HG02840 (cell line): ENCODE measurements around the gene SFT2D3.

Source experiments
- ATAC-seq: cut with Tn5 transposase; IDR thresholded peaks from one replicate; pipeline ENCODE4 v1.9.1; 2021; ENCODE audit warnings: mild to moderate bottlenecking, moderate library complexity, moderate number of reproducible peaks; ENCODE audit not compliant: unreplicated experiment, low FRiP score

SFT2D3 gene

GRCh38 chr2:127664065-127664894 is 37.0 kb upstream of the SFT2D3 start:
- no peak for ATAC-seq

- ATAC-seq, result no peak
These were observed 36.4 kb upstream of the SFT2D3 start for GRCh38 chr2:127664895-127665225.

DNA sequence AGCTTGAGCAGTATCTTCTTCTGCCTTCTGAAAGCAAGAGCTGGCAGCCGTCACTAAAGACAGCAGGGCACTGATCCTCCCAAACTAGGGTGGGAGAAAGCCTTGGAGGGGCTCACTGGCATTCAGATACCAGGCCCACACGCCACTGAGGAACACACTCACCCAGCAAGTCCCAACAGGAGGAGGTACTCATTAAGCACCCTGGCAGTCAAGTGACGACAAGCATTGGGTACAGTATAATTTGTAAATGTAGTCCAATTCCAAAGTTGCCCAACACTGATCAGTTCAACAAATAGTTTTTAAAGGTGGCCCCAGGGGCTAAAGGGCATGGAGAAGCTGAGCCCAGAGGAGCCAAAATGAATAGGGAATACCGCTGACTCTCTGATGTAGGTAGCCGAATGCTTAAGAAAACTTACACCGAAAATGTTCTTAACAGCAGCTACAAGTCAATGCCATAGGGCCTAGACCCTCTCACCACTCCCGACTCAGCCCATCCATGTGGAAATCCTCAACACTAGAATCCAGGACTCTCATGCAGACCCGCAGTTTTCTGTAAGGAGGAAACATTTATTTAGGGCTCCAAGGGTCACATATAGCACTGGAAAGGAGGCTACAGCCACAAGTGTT is 35.9 kb upstream of the SFT2D3 start:
- ATAC-seq, result no peak

- no peak for ATAC-seq
These were observed 32.2 kb upstream of the SFT2D3 start for GRCh38 chr2:127669056-127669455.

DNA sequence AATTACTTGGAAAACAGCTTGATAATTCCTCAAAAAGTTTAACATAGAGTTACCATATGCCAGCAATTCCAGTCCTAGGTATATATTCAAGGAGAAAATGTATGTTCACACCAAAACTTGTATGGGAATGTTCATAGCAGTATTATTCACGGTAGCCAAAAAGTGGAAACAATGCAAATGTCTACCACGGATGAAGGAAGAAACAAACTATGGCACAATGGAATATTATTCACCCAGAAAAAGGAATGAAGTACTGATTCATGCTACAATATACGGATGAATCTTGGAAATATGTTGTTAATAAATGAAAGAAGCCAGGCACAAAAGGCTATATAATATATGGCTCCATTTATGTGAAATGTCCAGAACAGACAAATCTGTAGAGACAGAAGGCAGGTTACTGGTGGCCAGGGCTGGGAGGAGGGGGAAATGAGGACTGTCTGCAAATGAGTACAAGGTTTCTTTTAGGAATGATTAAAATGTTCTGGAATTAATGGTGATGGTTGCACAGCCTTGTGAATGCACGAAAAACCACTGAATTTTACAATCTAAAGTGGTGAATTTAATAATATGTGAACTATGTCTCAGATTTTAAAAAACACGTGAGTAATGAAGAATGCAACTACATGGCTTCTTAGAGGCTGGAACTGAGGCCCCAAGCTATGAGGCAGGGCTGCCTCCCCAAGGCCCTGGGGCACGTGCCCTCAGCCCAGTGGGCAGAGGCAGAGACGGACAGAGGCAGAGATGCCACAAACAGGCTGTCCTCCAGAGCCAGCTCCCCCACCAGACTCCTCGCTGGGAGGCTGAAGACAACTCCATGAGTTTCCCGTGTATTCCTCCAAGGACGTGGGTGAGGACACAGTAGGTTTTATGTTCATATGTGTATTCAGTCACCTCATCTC is 31.0 kb upstream of the SFT2D3 start:
- ATAC-seq, result no peak

- no peak for ATAC-seq
These were observed 30.4 kb upstream of the SFT2D3 start for GRCh38 chr2:127670957-127671290.

DNA sequence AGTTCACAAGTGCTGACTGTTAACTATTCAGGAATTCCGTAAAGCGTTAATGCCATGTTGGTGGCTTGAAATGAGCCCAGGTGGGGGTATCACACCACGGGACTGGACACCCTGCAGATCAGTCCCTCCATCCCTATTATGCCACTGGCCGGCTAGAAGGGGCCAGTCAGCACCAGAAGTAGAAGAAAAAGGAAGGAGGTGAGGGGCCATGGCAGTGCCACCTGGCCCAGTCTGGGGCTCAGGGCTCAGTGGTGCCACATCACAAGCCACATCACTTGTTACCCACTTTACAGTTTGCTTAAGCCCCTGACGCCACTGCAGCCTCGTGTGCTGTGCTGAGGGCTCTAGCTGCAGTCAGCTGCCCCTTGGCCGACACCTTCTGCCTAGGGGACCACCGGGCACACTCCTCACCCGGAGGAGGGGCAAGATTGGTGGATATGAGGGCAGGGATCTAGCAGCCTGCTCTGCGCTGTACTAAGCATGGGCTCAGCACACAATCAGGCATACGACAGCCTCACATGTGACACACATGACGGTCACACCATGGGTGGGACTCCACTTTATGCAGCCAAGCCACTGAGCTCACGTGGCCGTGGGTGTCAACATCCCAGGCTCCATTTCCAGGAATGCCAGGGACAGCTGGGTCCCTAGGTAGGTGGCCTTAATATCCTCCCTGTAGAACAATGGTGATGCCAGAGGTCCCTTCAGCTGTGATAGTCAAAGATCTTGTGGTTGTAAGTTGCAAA is 29.6 kb upstream of the SFT2D3 start:
- ATAC-seq, result no peak

GRCh38 chr2:127672341-127673224 is 28.7 kb upstream of the SFT2D3 start:
- no peak for ATAC-seq

- no peak for ATAC-seq
These were observed 27.8 kb upstream of the SFT2D3 start for GRCh38 chr2:127673291-127674069.

DNA sequence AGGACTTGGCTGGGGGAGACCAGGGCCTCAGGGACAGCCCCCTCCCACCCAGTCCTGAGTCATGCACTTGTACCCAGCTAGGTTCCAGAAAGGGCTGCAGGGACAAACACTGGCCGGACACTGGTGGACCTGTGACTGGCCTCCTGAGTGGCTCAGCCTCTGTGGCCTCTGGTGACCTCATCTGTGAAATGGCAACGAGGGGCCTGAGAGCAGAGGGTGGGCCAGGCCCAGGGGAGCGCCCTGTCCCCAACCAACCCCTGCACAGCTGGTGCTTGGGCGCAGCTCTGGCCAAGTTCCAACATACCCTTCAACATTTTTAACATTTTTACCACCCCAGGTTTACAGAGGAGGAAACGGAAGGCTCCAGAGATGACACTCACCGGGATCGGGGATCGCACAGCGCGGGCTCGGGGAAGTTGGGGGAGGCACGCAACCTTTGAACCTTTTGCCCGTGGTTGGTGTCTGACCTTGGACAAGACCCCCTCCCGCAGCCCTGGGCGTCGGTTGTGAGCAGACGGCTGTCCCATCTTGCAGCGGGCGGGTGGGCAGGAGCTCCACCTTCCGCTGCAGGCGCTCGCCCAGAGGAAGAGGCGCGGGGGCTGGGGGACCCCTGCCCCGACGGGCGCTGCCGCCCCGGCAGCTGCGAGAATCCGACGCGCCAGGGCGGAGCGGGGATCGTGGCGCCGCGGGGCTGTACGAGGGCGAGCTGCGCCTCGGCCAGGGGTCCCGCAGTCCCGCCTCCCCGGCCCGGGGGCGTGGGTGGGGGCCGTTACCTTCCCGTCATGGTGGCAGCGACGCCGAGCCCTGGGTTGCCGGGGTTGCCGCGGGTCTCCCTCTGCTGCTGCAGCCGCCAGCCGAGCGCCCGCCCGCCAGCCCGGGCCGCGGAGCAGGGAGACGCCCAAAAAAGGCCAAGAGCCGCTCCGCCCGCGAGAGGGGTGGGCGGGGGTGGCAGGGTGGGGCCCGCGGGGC is 26.8 kb upstream of the SFT2D3 start:
- ATAC-seq, result no peak

GRCh38 chr2:127675331-127676261 is 25.7 kb upstream of the SFT2D3 start, which contains the start of gene LIMS2:
Gene LIMS2, minus strand, starts transcription at chr2:127675530. Its CDS starts 506 bp downstream, at chr2:127675024.
- ATAC-seq, result no peak

DNA sequence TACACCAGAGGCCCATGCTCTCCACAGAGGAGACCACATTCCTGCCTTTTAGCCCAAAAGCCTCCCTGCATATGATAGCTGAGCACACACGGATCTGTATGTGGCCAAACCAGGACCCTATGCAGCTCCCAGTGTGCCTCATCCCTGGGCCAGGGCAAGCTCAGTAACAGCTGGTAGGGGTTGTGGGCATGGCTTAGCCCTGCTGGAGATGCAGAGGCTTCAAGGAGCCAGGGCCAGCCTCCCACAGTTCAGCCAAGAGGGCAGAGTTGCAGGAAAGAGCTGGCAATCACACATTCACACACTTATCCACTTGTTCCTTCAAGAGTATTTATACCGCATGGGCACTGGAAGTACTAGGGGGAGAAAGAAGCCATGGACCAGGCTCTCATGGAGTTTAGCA is 24.4 kb upstream of the SFT2D3 start:
- no peak for ATAC-seq

- no peak for ATAC-seq
These were observed 22.8 kb upstream of the SFT2D3 start for GRCh38 chr2:127678531-127678930.

DNA sequence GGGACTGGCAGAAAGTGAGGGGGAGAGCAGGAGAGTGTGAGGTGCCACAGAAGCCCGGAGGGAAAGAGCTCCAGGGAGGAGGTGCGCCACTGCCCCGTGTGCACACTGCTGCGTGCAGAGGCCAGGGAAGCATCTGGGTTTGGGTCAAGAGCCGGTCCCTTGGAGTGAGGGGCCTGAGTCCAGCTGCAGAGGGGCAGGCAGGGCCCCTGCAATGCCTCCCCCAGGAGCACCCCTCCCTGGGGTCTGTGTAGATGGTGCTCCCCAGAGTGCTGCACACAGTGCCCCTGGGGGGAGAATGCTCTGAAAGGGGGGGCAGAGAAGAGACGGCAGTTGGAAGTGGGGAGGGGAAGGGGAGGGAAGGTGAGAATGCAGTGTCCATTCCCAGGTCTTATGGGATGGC is 22.3 kb upstream of the SFT2D3 start:
- no peak for ATAC-seq

- no peak for ATAC-seq
These were observed 21.5 kb upstream of the SFT2D3 start for GRCh38 chr2:127679680-127680361.

DNA sequence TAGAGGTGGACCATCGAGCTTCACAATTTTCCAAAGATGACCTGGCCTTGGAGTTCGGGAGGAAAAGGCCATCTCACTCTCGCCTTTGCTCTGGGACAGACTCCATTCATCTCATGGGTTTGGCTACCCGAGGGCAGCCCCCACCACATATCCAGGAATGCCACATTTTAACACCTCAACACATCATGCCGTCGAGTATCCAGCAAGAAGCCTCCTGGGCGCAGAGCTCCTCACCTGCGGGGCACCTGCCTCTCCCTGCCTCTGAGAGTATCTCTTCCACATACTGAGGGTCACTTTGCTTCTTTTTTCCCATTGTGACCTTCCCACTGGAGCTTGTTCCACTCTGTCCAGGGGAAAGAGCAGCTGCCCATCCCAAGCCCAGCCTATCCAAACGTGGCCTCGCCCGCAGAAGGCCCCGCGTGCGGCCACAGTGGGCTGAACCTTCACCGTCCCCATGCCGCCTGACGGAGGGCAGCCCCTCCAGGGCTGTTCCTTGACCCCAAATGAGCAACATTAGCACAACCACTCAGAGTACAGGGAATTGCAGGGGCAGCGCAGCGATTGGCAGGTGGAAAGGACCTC is 20.5 kb upstream of the SFT2D3 start:
- no peak for ATAC-seq
